Inferior parietal cortex (tissue), 1 donor: ENCODE measurements around the gene EVI5L.

Experiments used
- DNase-seq: peaks from one replicate; pipeline ENCODE4 v3.0.0-alpha.2; 2016; ENCODE audit errors: extremely low spot score

EVI5L gene

GRCh38 chr19:7817801-7818200, 12.2 kb upstream of the EVI5L start:
- DNase-seq, result no peak

GRCh38 chr19:7818806-7819205, 11.2 kb upstream of the EVI5L start:
- DNase-seq, result no peak

- no peak for DNase-seq
Measured at GRCh38 chr19:7819337-7819736, 10.7 kb upstream of the EVI5L start.

GRCh38 chr19:7820588-7820987, 9.4 kb upstream of the EVI5L start:
- DNase-seq, result no peak

- no peak for DNase-seq
Measured at GRCh38 chr19:7822910-7823515, 7.0 kb upstream of the EVI5L start.

- peak; percentile 34 for DNase-seq
Measured at GRCh38 chr19:7823686-7824301, 6.2 kb upstream of the EVI5L start.

- DNase-seq, result no peak
Measured at GRCh38 chr19:7829166-7829520, 875 bp upstream of the EVI5L start.

- no peak for DNase-seq
Measured at GRCh38 chr19:7830272-7830771, 304 bp downstream of the EVI5L start.

- DNase-seq, result no peak
Measured at GRCh38 chr19:7830823-7831222, 805 bp downstream of the EVI5L start.

GRCh38 chr19:7831452-7831851, 1.4 kb downstream of the EVI5L start:
- peak; percentile 32 for DNase-seq

- DNase-seq, result no peak
Measured at GRCh38 chr19:7832009-7832408, 2.0 kb downstream of the EVI5L start.

GRCh38 chr19:7832781-7833180, 2.8 kb downstream of the EVI5L start:
- DNase-seq, result peak; percentile 17

GRCh38 chr19:7833225-7834099, 3.4 kb downstream of the EVI5L start:
- DNase-seq, result peak; percentile 17

GRCh38 chr19:7839476-7839875, 9.5 kb downstream of the EVI5L start:
- no peak for DNase-seq

GRCh38 chr19:7840629-7841028, 10.6 kb downstream of the EVI5L start:
- no peak for DNase-seq

- DNase-seq, result no peak
Measured at GRCh38 chr19:7841751-7842660, 12.0 kb downstream of the EVI5L start.

GRCh38 chr19:7842661-7843294, 12.8 kb downstream of the EVI5L start:
- DNase-seq, result no peak

- DNase-seq, result no peak
Measured at GRCh38 chr19:7843521-7843920, 13.5 kb downstream of the EVI5L start.

- DNase-seq, result no peak
Measured at GRCh38 chr19:7844405-7844804, 14.4 kb downstream of the EVI5L start.

- DNase-seq, result no peak
Measured at GRCh38 chr19:7844951-7845350, 14.9 kb downstream of the EVI5L start.
